Ovary (tissue), 9 donors: ENCODE measurements around the gene TGFB2. TPM values are rescaled to one million over a fixed set of nuclear protein-coding genes. Genes with fewer than 3 reads are reported as not detected.

Source experiments
- DNase-seq, 5 donors: peaks; one replicate each; pipeline ENCODE4 v3.0.0-alpha.2; 2019 to 2020
- H3K27ac ChIP-seq, 2 donors: fragments of 200-600 bp; one replicate each; pipeline versions ENCODE4 v1.5.1 to v1.8.0; 2019 to 2022
- H3K27me3 ChIP-seq: fragments of 200-600 bp; one replicate; pipeline ENCODE4 v1.8.0; 2022
- H3K36me3 ChIP-seq: fragments of 200-600 bp; sonication (generic); one replicate; pipeline ENCODE4 v1.5.1; 2019
- H3K4me1 ChIP-seq: one replicate; pipeline ENCODE4 v1.8.1; 2013; ENCODE audit warnings: mild to moderate bottlenecking, moderate library complexity; ENCODE audit not compliant: insufficient read depth
- H3K4me3 ChIP-seq: fragments of 200-600 bp; sonication (generic); one replicate; pipeline ENCODE4 v1.5.1; 2017
- H3K9me3 ChIP-seq, 2 donors: fragments of 200-600 bp in 1 of 2; sonication (generic) in 1 of 2; one replicate each; pipeline versions ENCODE4 v1.5.1 to v1.8.1; 2013 to 2019; ENCODE audit warnings: mild to moderate bottlenecking in 1 of 2, moderate library complexity in 1 of 2
- CTCF ChIP-seq, 3 donors: fragments of 450-650 bp in 2 of 3; fragments of 200-600 bp in 1 of 3; IDR thresholded peaks; one replicate each; pipeline versions ENCODE4 v1.5.1 to v1.8.0; 2016 to 2022; ENCODE audit warnings: antibody characterized with exemption in 3 of 3, mild to moderate bottlenecking in 1 of 3
- EP300 ChIP-seq: sonication (generic); formaldehyde crosslinking; IDR thresholded peaks from one replicate; pipeline ENCODE4 v1.6.1; 2017; ENCODE audit warnings: antibody characterized with exemption
- POLR2A ChIP-seq: fragments of 450-650 bp; IDR thresholded peaks from one replicate; pipeline ENCODE4 v1.6.1; 2017; ENCODE audit warnings: antibody characterized with exemption, mild to moderate bottlenecking, moderate library complexity
- WGBS, 3 donors: extraction: QIAGEN DNeasy Blood & Tissue Kit in 1 of 3; methylation state at CpG; one replicate each; pipeline versions ENCODE4 v1.1.5 to v1.1.7; 2013 to 2017; 5-methylcytosine and 5-hydroxymethylcytosine counted together
- intact Hi-C, 4 donors: fragments of 100-400 bp; cut with DNase I; formaldehyde crosslinking; loops; one replicate each; pipeline versions ENCODE4 v1.11.0 to v1.15.1; 2022 to 2023
- polyA plus RNA-seq, 2 donors: library from polyadenylated mRNA; stranded (reverse); fragments of 200-250 nt in 1 of 2; fragments of 350-450 nt in 1 of 2; fragmentation: Illumina TruSeq in 1 of 2; extraction: RNeasy Lipid Tissue Mini Kit (QIAGEN cat#74804) in 1 of 2; gene quantifications; one replicate each; pipeline ENCODE4 v1.2.3, GENCODE V29; 2013 to 2014
- total RNA-seq, 7 donors: library from RNA; depleted of rRNA in 2 of 7; stranded (reverse); fragments of >200 nt in 2 of 7; fragmentation: NEBNext Ultra II Directional in 3 of 7; extraction: Animal tissue kit (Norgen Biotek cat#: 25700) in 3 of 7; gene quantifications; one replicate each; pipeline versions ENCODE4 v1.1.0 to v1.2.4, GENCODE V29; 2016 to 2023
- donor health status: DM: no; HTN: no; CAD: no; lungs with moderate emphysema.
- donor health status: DM: no; HTN: no; CAD: no.
- donor health status: Bipolar disorder and iron deficiency.
- donor health status: DM: yes; HTN: yes; CAD: no.
- donor health status: DM: no; HTN: no; CAD: no.
- donor health status: DM: yes; HTN: yes; CAD: no.

TGFB2 gene
- total and polyA plus RNA-seq, 9 donors: 3.8 to 29.4 (median 9.3) TPM

- H3K27ac ChIP-seq: no peak overlapping the region
- H3K27me3 ChIP-seq: no peaks in the 10 kb centered on the region
- no peaks in the 10 kb centered on the region for H3K9me3 ChIP-seq
- H3K4me3 ChIP-seq: no peak overlapping the region
- H3K36me3 ChIP-seq: no peaks in the 10 kb centered on the region
- DNase-seq: no peak
- TF ChIP-seq CTCF (IDR thresholded peaks at IDR 0.05) (no peak), EP300 (no peak), POLR2A (no peak)
- intact Hi-C loops: no loop called here
- 96 to 98% (median 97%) methylated on average over 4 of the region's 4 CpGs for WGBS, 3 donors
- H3K4me1 ChIP-seq: peaks cover 3% of the 10 kb centered on the region
Observed at GRCh38 chr1:218382261-218382660, 37.1 kb downstream of the TGFB2 start.

- H3K36me3 ChIP-seq: no peaks in the 10 kb centered on the region
- H3K4me1 ChIP-seq: peaks cover 3% of the 10 kb centered on the region
- H3K27me3 ChIP-seq: no peaks in the 10 kb centered on the region
- WGBS, 3 donors: 36 to 58% (median 44%) methylated on average over 2 of the region's 2 CpGs
- intact Hi-C loops: no loop called here
- H3K27ac ChIP-seq: no peak overlapping the region
- TF ChIP-seq POLR2A (no peak), CTCF (IDR thresholded peaks at IDR 0.05) (no peak), EP300 (no peak)
- H3K4me3 ChIP-seq: no peak overlapping the region
- DNase-seq: no peak
- no peaks in the 10 kb centered on the region for H3K9me3 ChIP-seq
Observed at GRCh38 chr1:218383051-218383450, 37.9 kb downstream of the TGFB2 start.

- intact Hi-C loops: no loop called here
Observed at GRCh38 chr1:218383681-218384080, 38.5 kb downstream of the TGFB2 start.

GRCh38 chr1:218384581-218384993 lies 39.5 kb downstream of the TGFB2 start:
- DNase-seq: no peak
- 60 to 77% (median 65%) methylated on average over 6 of the region's 6 CpGs for WGBS, 3 donors

More at GRCh38 chr1:218383681-218384080, 38.5 kb downstream of the TGFB2 start:
- Histone ChIP-seq H3K9me3 (no peaks in the 10 kb centered on the region), H3K36me3 (no peaks in the 10 kb centered on the region), H3K4me1 (peaks cover 3% of the 10 kb centered on the region), H3K27ac (no peak overlapping the region), H3K27me3 (no peaks in the 10 kb centered on the region), H3K4me3 (no peak overlapping the region)
- DNase-seq: no peak
- WGBS, 3 donors: 87 to 89% (median 88%) methylated on average over 8 of the region's 8 CpGs
- TF ChIP-seq POLR2A (no peak), CTCF (IDR thresholded peaks at IDR 0.05) (no peak), EP300 (no peak)

More at GRCh38 chr1:218384581-218384993, 39.5 kb downstream of the TGFB2 start:
- intact Hi-C loops: no loop called here
- no peaks in the 10 kb centered on the region for H3K27me3 ChIP-seq
- no peak overlapping the region for H3K27ac ChIP-seq
- H3K4me3 ChIP-seq: no peak overlapping the region
- H3K4me1 ChIP-seq: peaks cover 3% of the 10 kb centered on the region
- no peaks in the 10 kb centered on the region for H3K9me3 ChIP-seq
- no peak for TF ChIP-seq CTCF (IDR thresholded peaks at IDR 0.05)
- no peak for TF ChIP-seq EP300
- TF ChIP-seq POLR2A: no peak
- H3K36me3 ChIP-seq: no peaks in the 10 kb centered on the region
